Upper lobe of left lung (tissue), 4 donors: ENCODE measurements around the gene PPP1R13B.

Experiments used
- POLR2AphosphoS5 ChIP-seq, 2 donors: sonication (generic); formaldehyde crosslinking; IDR thresholded peaks; one replicate each; pipeline ENCODE4 v1.5.1; 2017; ENCODE audit warnings: antibody characterized with exemption in 2 of 2
- TF ChIP-seq, protein P1 (sequence below), 6 experiments: fragments of 450-650 bp in 4 of 6; fragments of 200-600 bp in 2 of 6; sonication (generic) in 2 of 6; IDR thresholded peaks; one replicate each; pipeline ENCODE4 v1.5.1; 2016 to 2019; ENCODE audit warnings: antibody characterized with exemption in 6 of 6

- TF ChIP-seq, protein P1, sequence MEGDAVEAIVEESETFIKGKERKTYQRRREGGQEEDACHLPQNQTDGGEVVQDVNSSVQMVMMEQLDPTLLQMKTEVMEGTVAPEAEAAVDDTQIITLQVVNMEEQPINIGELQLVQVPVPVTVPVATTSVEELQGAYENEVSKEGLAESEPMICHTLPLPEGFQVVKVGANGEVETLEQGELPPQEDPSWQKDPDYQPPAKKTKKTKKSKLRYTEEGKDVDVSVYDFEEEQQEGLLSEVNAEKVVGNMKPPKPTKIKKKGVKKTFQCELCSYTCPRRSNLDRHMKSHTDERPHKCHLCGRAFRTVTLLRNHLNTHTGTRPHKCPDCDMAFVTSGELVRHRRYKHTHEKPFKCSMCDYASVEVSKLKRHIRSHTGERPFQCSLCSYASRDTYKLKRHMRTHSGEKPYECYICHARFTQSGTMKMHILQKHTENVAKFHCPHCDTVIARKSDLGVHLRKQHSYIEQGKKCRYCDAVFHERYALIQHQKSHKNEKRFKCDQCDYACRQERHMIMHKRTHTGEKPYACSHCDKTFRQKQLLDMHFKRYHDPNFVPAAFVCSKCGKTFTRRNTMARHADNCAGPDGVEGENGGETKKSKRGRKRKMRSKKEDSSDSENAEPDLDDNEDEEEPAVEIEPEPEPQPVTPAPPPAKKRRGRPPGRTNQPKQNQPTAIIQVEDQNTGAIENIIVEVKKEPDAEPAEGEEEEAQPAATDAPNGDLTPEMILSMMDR (IDR thresholded peaks at IDR 0.05): no peak
- TF ChIP-seq POLR2AphosphoS5 (IDR thresholded peaks at IDR 0.05): peak in 1 of 2 donors; percentile 49
These were observed 24.5 kb upstream of the PPP1R13B start for GRCh38 chr14:103871596-103872480.
